H1 (cell line): ENCODE data around the gene UQCRC2. TPM values are rescaled to one million over a fixed set of nuclear protein-coding genes. Genes with fewer than 3 reads are reported as not detected.
A peak's percentile ranks its signal among the peaks of the same experiment; 100 is the strongest.

Experiments used
- BCL11A ChIP-seq, 2 experiments: IDR thresholded peaks; one replicate each; pipeline ENCODE4 v1.6.1; 2011; ENCODE audit warnings: low read depth in 2 of 2, low read length in 2 of 2, mild to moderate bottlenecking in 2 of 2
- BRCA1 ChIP-seq: IDR thresholded peaks from 2 replicates; pipeline ENCODE4 v1.6.1; 2012; ENCODE audit warnings: low read depth, low read length, improper control_type of control experiment
- CBX5 ChIP-seq: fragments of 300-800, 300-1000 bp; sonication (generic); IDR thresholded peaks from 2 replicates; pipeline ENCODE4 v1.7.1; 2016; ENCODE audit warnings: antibody characterized with exemption, low read length, low read depth
- CHD1 ChIP-seq: IDR thresholded peaks from 2 replicates; pipeline ENCODE4 v1.6.1; 2012; ENCODE audit warnings: low read depth, low read length, improper control_type of control experiment
- EGR1 ChIP-seq: IDR thresholded peaks from 2 replicates; pipeline ENCODE4 v1.6.1; 2011; ENCODE audit warnings: low read depth, low read length, borderline replicate concordance
- EP300 ChIP-seq, 2 experiments: IDR thresholded peaks; 1 replicate in 1 of 2; 2 replicates in 1 of 2; pipeline ENCODE4 v1.6.1; 2011 to 2012; ENCODE audit warnings: low read depth in 2 of 2, low read length in 2 of 2, mild to moderate bottlenecking in 2 of 2, borderline replicate concordance in 1 of 2, inconsistent platforms in 1 of 2, moderate library complexity in 1 of 2
- HDAC2 ChIP-seq, 2 experiments: fragments of 300-600 bp in 1 of 2; sonication (generic) in 1 of 2; IDR thresholded peaks; 2 replicates each; pipeline ENCODE4 v1.6.1; 2011 to 2012; ENCODE audit warnings: low read depth in 2 of 2, low read length in 2 of 2, mild to moderate bottlenecking in 2 of 2, moderate library complexity in 2 of 2, borderline replicate concordance in 1 of 2, inconsistent platforms in 1 of 2
- HDAC6 ChIP-seq: IDR thresholded peaks from one replicate; pipeline ENCODE4 v1.7.1; 2012; ENCODE audit warnings: low read depth, mild to moderate bottlenecking, inconsistent platforms, low read length, moderate library complexity
- JUND ChIP-seq: IDR thresholded peaks from 2 replicates; pipeline ENCODE4 v1.6.1; 2011; ENCODE audit warnings: mild to moderate bottlenecking, improper control_type of control experiment, low read length
- KDM1A ChIP-seq: fragments of 200-600, 300-600 bp; sonication (generic); IDR thresholded peaks from 2 replicates; pipeline ENCODE4 v1.7.1; 2016; ENCODE audit warnings: mild to moderate bottlenecking, low read length, borderline replicate concordance
- KDM4A ChIP-seq: IDR thresholded peaks from one replicate; pipeline ENCODE4 v1.7.1; 2012; ENCODE audit warnings: low read depth, mild to moderate bottlenecking, moderate library complexity, low read length, inconsistent platforms; ENCODE audit not compliant: severe bottlenecking
- MAFK ChIP-seq: IDR thresholded peaks from 2 replicates; pipeline ENCODE4 v1.6.1; 2012; ENCODE audit warnings: low read depth, mild to moderate bottlenecking, improper control_type of control experiment, low read length
- MAX ChIP-seq: IDR thresholded peaks from 2 replicates; pipeline ENCODE4 v1.6.1; 2012; ENCODE audit warnings: inconsistent platforms
- NRF1 ChIP-seq: IDR thresholded peaks from 2 replicates; pipeline ENCODE4 v1.6.1; 2011; ENCODE audit warnings: mild to moderate bottlenecking, low read depth, low read length, improper control_type of control experiment
- PHF8 ChIP-seq: fragments of 200-600 bp; sonication (generic); conservative IDR thresholded peaks from 2 replicates; pipeline ENCODE4 v1.7.1; 2012; ENCODE audit warnings: low read depth, mild to moderate bottlenecking, inconsistent platforms, low read length, moderate library complexity
- RAD21 ChIP-seq, 2 experiments: IDR thresholded peaks in 1 of 2; conservative IDR thresholded peaks in 1 of 2; 2 replicates each; pipeline ENCODE4 v1.6.1; 2011; ENCODE audit warnings: low read depth in 2 of 2, low read length in 2 of 2, improper control_type of control experiment in 1 of 2, inconsistent platforms in 1 of 2, mild to moderate bottlenecking in 1 of 2, moderate library complexity in 1 of 2
- RFX5 ChIP-seq: IDR thresholded peaks from 2 replicates; pipeline ENCODE4 v1.6.1; 2011; ENCODE audit warnings: low read depth, low read length, improper control_type of control experiment, borderline replicate concordance
- SP1 ChIP-seq: IDR thresholded peaks from 2 replicates; pipeline ENCODE4 v1.6.1; 2011; ENCODE audit warnings: low read depth, low read length
- TAF7 ChIP-seq: optimal IDR thresholded peaks from 2 replicates; pipeline ENCODE3; 2011; ENCODE audit warnings: low read depth, mild to moderate bottlenecking, inconsistent platforms, low read length, moderate library complexity, borderline replicate concordance
- TBP ChIP-seq: IDR thresholded peaks from 2 replicates; pipeline ENCODE4 v1.6.1; 2011; ENCODE audit warnings: low read depth, low read length, improper control_type of control experiment
- polyA plus RNA-seq, 7 experiments: library from polyadenylated mRNA; depleted of rRNA in 3 of 7; stranded (reverse) in 5 of 7; unstranded in 2 of 7; fragments of >200 nt in 5 of 7; fragments of 200-250 nt in 2 of 7; gene quantifications; 1 replicate in 5 of 7; 2 replicates in 1 of 7; 4 replicates in 1 of 7; pipeline versions ENCODE4 v1.2.1 to v1.2.3, GENCODE V29; 2011 to 2013; ENCODE audit warnings: missing spikeins in 2 of 7, mixed read lengths in 2 of 7
- total RNA-seq: library from RNA; stranded (reverse); fragmentation: NEBNext Ultra II Directional; extraction: Animal tissue kit (Norgen Biotek cat#: 25700); gene quantifications from 2 replicates; pipeline ENCODE4 v1.2.1, GENCODE V29; 2021

The UQCRC2 gene
- total and polyA plus RNA-seq, 2 of the 8 experiments (the other 6 are each of a cell fraction or from before 2014, with no cell fraction given): 94.4 to 182 TPM

- TF ChIP-seq BRCA1 (peak; percentile 26; the same call in 1 of the 2 replicates), CBX5 (no peak), EP300 (IDR thresholded peaks at IDR 0.05; ENCODE audit: borderline replicate concordance in 1 of 2, low read depth in 2 of 2, low read length in 2 of 2) (peak in 1 of 2 experiments; percentile 99; a peak in 2 of 3 replicates), RAD21 (IDR thresholded peaks at IDR 0.05 in 1 of 2, conservative IDR thresholded peaks at IDR 0.05 in 1 of 2; ENCODE audit: low read depth in 2 of 2, low read length in 2 of 2) (no peak), SP1 (peak; percentile 80), TAF7 (peak; percentile 62), RFX5 (no peak), JUND (peak; percentile 99), EGR1 (0 out of 2 replicates have a peak, but pooled peaks have one; percentile 52), MAFK (no peak), NRF1 (no peak), KDM4A (peak; percentile 80), PHF8 (peak; percentile 49), HDAC6 (no peak), MAX (peak; percentile 83), KDM1A (no peak), CHD1 (peak; percentile 100), HDAC2 (IDR thresholded peaks at IDR 0.05; ENCODE audit: borderline replicate concordance in 1 of 2, low read depth in 2 of 2, low read length in 2 of 2) (peak in 1 of 2 experiments; percentile 99; a peak in 2 of 4 replicates), BCL11A (IDR thresholded peaks at IDR 0.05; ENCODE audit: low read depth in 2 of 2, low read length in 2 of 2) (no peak), TBP (peak; percentile 88)
Measured at GRCh38 chr16:21952793-21953540, at the start of gene UQCRC2 (continued).
